Measurements from ENCODE around the gene CACNG1.
"Not testable (repeated sequence)": the region's sequence is repeated elsewhere in the genome, so short reads cannot be mapped to it uniquely, and the experiment has no call there.

- not testable (repeated sequence) for TF ChIP-seq CTCF, EZH2phosphoT487 (IDR thresholded peaks at IDR 0.05)
Observed at GRCh38 chr17:67092710-67093109, 48.4 kb downstream of the CACNG1 start.

Data from neural progenitor cell (in vitro differentiated cells).